Nephron progenitor cell (in vitro differentiated cells): ENCODE results near the gene FBXO30.

ENCODE experiments used
- DNase-seq: peaks from one replicate; pipeline ENCODE4 v3.0.0; 2021
- H3K27ac Mint-ChIP-seq: 2 replicates; pipeline ENCODE4 v1.8.0; 2021; ENCODE audit warnings: mild to moderate bottlenecking, moderate library complexity, mixed read lengths
- H3K27me3 Mint-ChIP-seq: 2 replicates; pipeline ENCODE4 v1.8.0; 2021; ENCODE audit warnings: mild to moderate bottlenecking, low read depth, mixed read lengths; ENCODE audit not compliant: poor library complexity
- H3K36me3 Mint-ChIP-seq: 2 replicates; pipeline ENCODE4 v1.8.0; 2021; ENCODE audit warnings: low read depth, mixed read lengths
- H3K4me1 Mint-ChIP-seq: 2 replicates; pipeline ENCODE4 v1.8.0; 2021; ENCODE audit warnings: mixed read lengths
- H3K4me3 Mint-ChIP-seq: 2 replicates; pipeline ENCODE4 v1.8.0; 2021; ENCODE audit warnings: mild to moderate bottlenecking, moderate library complexity, mixed read lengths
- H3K9me3 Mint-ChIP-seq: 2 replicates; pipeline ENCODE4 v1.8.0; 2021; ENCODE audit warnings: mild to moderate bottlenecking, moderate library complexity, mixed read lengths
- CTCF ChIP-seq: fragments of 200-600 bp; sonication (generic); IDR thresholded peaks from 2 replicates; pipeline ENCODE4 v1.5.0; 2021; ENCODE audit warnings: antibody characterized with exemption

The FBXO30 gene

GRCh38 chr6:145752638-145753037 is 62.0 kb downstream of the FBXO30 start:
- no peak for DNase-seq
- H3K36me3 Mint-ChIP-seq: no peaks in the 10 kb centered on the region
- no peaks in the 10 kb centered on the region for H3K4me1 Mint-ChIP-seq
- peaks cover 5% of the 10 kb centered on the region for H3K9me3 Mint-ChIP-seq
- no peak overlapping the region for H3K4me3 Mint-ChIP-seq
- no peak for TF ChIP-seq CTCF
- no peaks in the 10 kb centered on the region for H3K27me3 Mint-ChIP-seq
- no peak overlapping the region for H3K27ac Mint-ChIP-seq

DNA sequence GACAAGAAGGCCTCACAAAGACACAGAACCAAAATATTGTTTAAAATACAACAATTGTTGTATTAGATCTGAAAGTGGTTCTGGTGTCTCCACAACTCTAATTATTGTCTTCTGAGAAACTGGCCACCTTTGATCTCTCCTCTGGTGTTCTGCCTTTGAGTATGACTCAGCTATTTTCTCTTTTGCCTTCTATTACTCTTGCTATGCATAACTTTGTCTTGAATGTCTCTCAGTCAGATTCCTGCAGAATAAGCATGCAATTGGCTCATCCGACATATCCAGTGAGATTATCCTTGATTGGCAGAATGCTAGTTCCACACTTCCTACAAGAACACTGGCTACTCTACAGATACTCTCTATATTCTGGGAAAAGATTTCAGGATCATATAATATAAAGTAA is 65.0 kb downstream of the FBXO30 start:
- H3K36me3 Mint-ChIP-seq: no peaks in the 10 kb centered on the region
- DNase-seq: no peak
- H3K27ac Mint-ChIP-seq: no peak overlapping the region
- no peaks in the 10 kb centered on the region for H3K27me3 Mint-ChIP-seq
- peaks cover 6% of the 10 kb centered on the region for H3K9me3 Mint-ChIP-seq
- H3K4me3 Mint-ChIP-seq: no peak overlapping the region
- no peak for TF ChIP-seq CTCF
- H3K4me1 Mint-ChIP-seq: no peaks in the 10 kb centered on the region

DNA sequence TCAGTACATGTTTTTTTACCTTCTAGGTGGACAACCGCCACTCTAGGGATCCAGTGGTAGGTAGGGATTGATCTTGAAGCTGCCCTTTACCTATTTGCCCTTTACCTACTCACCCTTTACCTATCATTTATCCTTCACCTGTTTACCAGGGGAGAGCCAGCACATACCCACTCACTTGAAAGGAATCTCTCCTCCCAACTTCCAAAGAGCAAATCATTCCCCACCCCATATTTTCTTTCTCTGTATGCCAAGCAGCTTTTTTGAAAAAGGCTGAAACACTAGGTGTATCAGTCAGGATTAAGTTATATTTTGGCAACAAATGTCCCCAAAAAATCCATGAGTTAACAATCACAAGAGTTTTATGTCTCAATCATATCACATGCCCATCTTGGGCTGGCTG is 68.7 kb downstream of the FBXO30 start:
- no peak for DNase-seq
- H3K4me3 Mint-ChIP-seq: no peak overlapping the region
- H3K27me3 Mint-ChIP-seq: peaks cover 4% of the 10 kb centered on the region
- peaks cover 12% of the 10 kb centered on the region for H3K9me3 Mint-ChIP-seq
- no peak overlapping the region for H3K27ac Mint-ChIP-seq
- H3K4me1 Mint-ChIP-seq: no peaks in the 10 kb centered on the region
- peaks cover 5% of the 10 kb centered on the region for H3K36me3 Mint-ChIP-seq
- no peak for TF ChIP-seq CTCF

DNA sequence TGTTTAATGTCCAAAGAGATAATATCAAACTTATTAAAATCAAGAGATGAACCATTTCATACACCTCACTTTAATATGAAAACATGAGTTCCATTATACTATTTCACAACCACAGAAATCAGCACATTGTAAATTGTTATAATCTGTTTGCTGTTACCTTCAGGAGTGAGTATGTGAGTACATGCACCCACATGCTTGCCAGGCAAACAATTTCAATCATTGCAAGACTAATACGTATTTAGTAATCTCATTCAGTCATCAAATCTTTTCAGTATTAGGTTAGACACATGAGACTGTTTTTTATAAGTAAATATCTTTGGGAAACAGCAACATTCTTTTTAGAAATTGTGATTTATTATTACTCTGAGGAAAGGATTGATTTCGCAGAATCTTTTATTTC is 70.0 kb downstream of the FBXO30 start:
- Mint-ChIP-seq H3K36me3 (peaks cover 12% of the 10 kb centered on the region), H3K27me3 (peaks cover 4% of the 10 kb centered on the region)

More for the DNA sequence above, 70.0 kb downstream of the FBXO30 start:
- H3K4me1 Mint-ChIP-seq: no peaks in the 10 kb centered on the region
- no peak for TF ChIP-seq CTCF
- H3K27ac Mint-ChIP-seq: no peak overlapping the region
- no peak overlapping the region for H3K4me3 Mint-ChIP-seq
- DNase-seq: no peak
- peaks cover 24% of the 10 kb centered on the region for H3K9me3 Mint-ChIP-seq
